GM12878 (cell line): ENCODE results near the gene FGFR1OP2. TPM values are rescaled to one million over a fixed set of nuclear protein-coding genes. Genes with fewer than 3 reads are reported as not detected.
A peak's percentile ranks its signal among the peaks of the same experiment; 100 is the strongest.

Experiments used
- ATAC-seq: fragments of 200-7000 bp; cut with Tn5 transposase; 3 replicates; pipeline ENCODE4 v1.9.1; 2020; ENCODE audit warnings: mild to moderate bottlenecking, moderate library complexity
- BruUV-seq: library from RNA; stranded (reverse); fragments of 400-500 nt; replicated peaks from 2 replicates; lab custom pipeline; 2021; lab: Mats Ljungman, UMichigan
- CTCF ChIA-PET: fragments of 300-600 bp; sonication (Branson Sonifier 250); formaldehyde crosslinking; extraction: SDS; loops from one replicate; lab custom pipeline; 2021; ENCODE audit warnings: inconsistent platforms; lab: Yijun Ruan, JAX
- POLR2A ChIA-PET: fragments of 350-600 bp; formaldehyde crosslinking; extraction: SDS; loops from one replicate; lab custom pipeline; 2021; ENCODE audit warnings: inconsistent platforms; lab: Charles Lee
- RAD21 ChIA-PET: fragments of 300-600 bp; sonication (Branson Sonifier 250); formaldehyde crosslinking; loops from one replicate; lab custom pipeline; 2023; ENCODE audit warnings: antibody characterized with exemption; ENCODE audit not compliant: unreplicated experiment; lab: Charles Lee
- SMC1A ChIA-PET: fragments of 300-600 bp; sonication (Branson Sonifier 250); formaldehyde crosslinking; loops from one replicate; lab custom pipeline; 2023; ENCODE audit not compliant: unreplicated experiment, uncharacterized antibody; lab: Charles Lee
- DNase-seq: peaks from one replicate; pipeline ENCODE4 v3.0.0-alpha.2; 2011; ENCODE audit warnings: low read depth, low spot score
- FAIRE-seq: peaks from 3 replicates; lab custom pipeline; 2011; peaks lifted over from hg19 to GRCh38; lab: Jason Lieb, UNC
- H2AFZ ChIP-seq: 2 replicates; pipeline ENCODE4 v1.6.0; 2011; ENCODE audit warnings: low read depth, low read length, control low read depth; ENCODE audit not compliant: control insufficient read depth
- H3K27ac ChIP-seq: 2 replicates; pipeline ENCODE4 v1.5.1; 2011; ENCODE audit warnings: control low read depth; ENCODE audit not compliant: control insufficient read depth, insufficient read depth
- H3K27me3 ChIP-seq, 2 experiments: replicated peaks in 1 of 2; 2 replicates each; pipeline versions ENCODE4 v1.6.0 to v1.6.1; 2011; ENCODE audit warnings: low read length in 1 of 2; ENCODE audit not compliant: control insufficient read depth in 2 of 2, insufficient read depth in 2 of 2
- H3K36me3 ChIP-seq, 2 experiments: 2 replicates each; pipeline ENCODE4 v1.5.1; 2011; ENCODE audit warnings: low read length in 1 of 2; ENCODE audit not compliant: control insufficient read depth in 2 of 2, insufficient read depth in 2 of 2
- H3K4me1 ChIP-seq: 2 replicates; pipeline ENCODE4 v1.6.1; 2011; ENCODE audit warnings: mild to moderate bottlenecking, low read length, moderate library complexity, mixed read lengths; ENCODE audit not compliant: control insufficient read depth, insufficient read depth
- H3K4me2 ChIP-seq: 2 replicates; pipeline ENCODE4 v1.6.0; 2011; ENCODE audit warnings: control low read depth; ENCODE audit not compliant: control insufficient read depth, insufficient read depth
- H3K4me3 ChIP-seq: fragments of 200-600 bp; sonication (generic); 2 replicates; pipeline ENCODE4 v1.5.1; 2016
- H3K79me2 ChIP-seq: 2 replicates; pipeline ENCODE4 v1.6.0; 2011; ENCODE audit warnings: low read length; ENCODE audit not compliant: control insufficient read depth, insufficient read depth
- H3K9ac ChIP-seq: 2 replicates; pipeline ENCODE4 v1.8.0; 2011; ENCODE audit warnings: low read length, control low read depth, mixed read lengths; ENCODE audit not compliant: control insufficient read depth, insufficient read depth
- H3K9me3 ChIP-seq: replicated peaks from 3 replicates; pipeline ENCODE4 v1.5.1; 2011; ENCODE audit warnings: mild to moderate bottlenecking, low read length; ENCODE audit not compliant: control insufficient read depth, insufficient read depth
- H4K20me1 ChIP-seq: 2 replicates; pipeline ENCODE4 v1.6.0; 2011; ENCODE audit not compliant: control insufficient read depth, insufficient read depth
- NBN ChIP-seq: fragments of 450-650 bp; IDR thresholded peaks from 2 replicates; pipeline ENCODE4 v1.6.1; 2016
- POLR2A ChIP-seq: IDR thresholded peaks from 2 replicates; pipeline ENCODE4 v1.6.1; 2011; ENCODE audit warnings: low read depth, mild to moderate bottlenecking, low read length
- RBBP5 ChIP-seq: fragments of 200-600 bp; sonication (generic); conservative IDR thresholded peaks from 2 replicates; pipeline ENCODE4 v1.6.1; 2016
- ZNF207 ChIP-seq: fragments of 450-650 bp; IDR thresholded peaks from 2 replicates; pipeline ENCODE4 v1.6.1; 2014; ENCODE audit warnings: antibody characterized with exemption, mild to moderate bottlenecking, borderline replicate concordance
- WGBS: methylation state at CpG from one replicate; pipeline ENCODE4 v1.1.6; 2016; ENCODE audit warnings: low lambda C conversion rate; ENCODE audit not compliant: insufficient replicate concordance, insufficient coverage; ENCODE audit errors: missing lambda C conversion rate; 5-methylcytosine and 5-hydroxymethylcytosine counted together
- in situ Hi-C: fragments of 300-500 bp; cut with MboI; formaldehyde crosslinking; loops from 9 replicates; pipeline ENCODE4 v1.14.3; 2018; ENCODE audit warnings: mixed read lengths
- intact Hi-C: fragments of 100-400 bp; cut with micrococcal nuclease; formaldehyde crosslinking; loops from one replicate; pipeline ENCODE4 v1.14.2; 2022; ENCODE audit not compliant: unreplicated experiment
- polyA plus RNA-seq, 11 experiments: library from polyadenylated mRNA; depleted of rRNA in 4 of 11; unstranded in 6 of 11; stranded (reverse) in 5 of 11; fragments of >200 nt; fragmentation: Nextera tagmentation in 4 of 11; fragmentation: Illumina TruSeq in 1 of 11; extraction: Ambion mirVana in 4 of 11; extraction: Trizol in 1 of 11; gene quantifications; 1 replicate in 1 of 11; 2 replicates in 10 of 11; pipeline versions ENCODE4 v1.2.1 to v1.2.3, GENCODE V29; 2011 to 2016; ENCODE audit warnings: inconsistent platforms in 2 of 11, missing spikeins in 2 of 11, low read depth in 1 of 11
- total RNA-seq, 4 experiments: library from RNA; depleted of rRNA in 3 of 4; stranded (reverse); fragments of >200 nt in 3 of 4; fragmentation: Illumina TruSeq in 1 of 4; extraction: Trizol in 1 of 4; gene quantifications; 2 replicates each; pipeline versions ENCODE4 v1.2.1 to v1.2.3, GENCODE V29; 2013 to 2021
- TF ChIP-seq, protein P1 (sequence below): fragments of 450-650 bp; IDR thresholded peaks from 2 replicates; pipeline ENCODE4 v1.6.1; 2017; ENCODE audit warnings: mild to moderate bottlenecking, moderate library complexity
- TF ChIP-seq, protein P2 (sequence below): fragments of 450-650 bp; IDR thresholded peaks from 2 replicates; pipeline ENCODE4 v1.6.1; 2016; ENCODE audit warnings: mild to moderate bottlenecking
- TF ChIP-seq, protein P3 (sequence below): fragments of 450-650 bp; IDR thresholded peaks from 2 replicates; pipeline ENCODE4 v1.6.1; 2016; ENCODE audit warnings: mild to moderate bottlenecking
- TF ChIP-seq, protein P4 (sequence below): fragments of 450-650 bp; IDR thresholded peaks from 2 replicates; pipeline ENCODE4 v1.6.1; 2017; ENCODE audit warnings: mild to moderate bottlenecking, low read depth, inconsistent platforms; ENCODE audit not compliant: poor library complexity, severe bottlenecking

Gene FGFR1OP2
- total and polyA plus RNA-seq, 10 of the 15 experiments (the other 5 are each of a cell fraction or from before 2014, with no cell fraction given) = 28.5 to 59.1 (median 38.3) TPM

DNA sequence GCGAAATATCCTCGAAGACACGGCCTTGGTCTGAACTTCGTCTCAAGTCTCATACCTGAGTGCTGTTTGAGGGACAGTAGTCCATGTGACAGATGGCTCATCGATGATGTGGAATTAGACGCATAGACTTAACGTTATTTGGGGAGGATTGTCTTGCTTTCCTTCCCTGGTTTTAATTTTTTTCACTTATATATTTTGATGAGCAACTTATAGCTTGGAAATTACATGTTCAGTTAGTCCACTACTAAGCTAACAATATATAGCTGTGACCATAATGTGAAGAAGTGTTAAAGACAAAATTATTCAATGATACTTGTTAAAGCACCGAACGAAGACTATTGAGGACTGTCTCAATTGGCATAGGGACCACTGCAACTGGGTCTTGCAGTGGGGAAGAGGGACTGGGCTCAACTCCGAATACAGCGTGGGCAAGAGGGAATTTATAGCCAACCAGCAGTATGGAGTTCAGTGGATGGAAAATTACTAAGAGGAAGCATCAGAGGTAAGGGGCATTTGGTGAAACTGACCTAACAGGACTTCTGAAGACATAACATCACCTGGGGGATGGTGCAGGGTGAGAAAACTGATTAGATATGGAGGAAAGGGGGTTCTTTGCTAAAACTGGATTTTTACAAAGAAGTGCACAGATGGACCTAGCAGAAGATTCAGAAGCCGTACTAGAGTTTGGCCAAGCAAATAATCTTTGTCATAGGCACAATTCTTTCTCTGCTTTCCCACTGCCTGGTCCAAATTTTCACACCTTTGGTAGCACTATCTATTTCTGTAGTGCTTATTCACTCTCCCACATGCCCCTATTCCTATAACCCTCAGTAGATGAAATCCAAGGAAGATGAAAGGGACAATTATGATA, 76.8 kb downstream of the FGFR1OP2 start:
- ChIA-PET CTCF (interaction anchor here (0.6 to 15.9 kb wide), 57 partner anchors 7 to 896 kb away, joined by 3 to 294 read pairs (median 4); partner anchors contain the start of genes ITPR2 and MED21), POLR2A (interaction anchor here (0.9 to 1.5 kb wide), 5 partner anchors 127 to 369 kb away, joined by 3 to 7 read pairs (median 4); partner anchors contain the start of genes BMAL2 and ITPR2), SMC1A (interaction anchor here (0.6 to 11.1 kb wide), 48 partner anchors 10 to 692 kb away, joined by 3 to 198 read pairs (median 4); partner anchors contain the start of gene STK38L), RAD21 (interaction anchor here (0.6 to 10.8 kb wide), 42 partner anchors 9 to 422 kb away, joined by 3 to 216 read pairs (median 5); partner anchors contain the start of genes ITPR2, MED21 and STK38L)
- ATAC-seq = no peak
- FAIRE-seq = peak; percentile 7
- Histone ChIP-seq H3K9ac (peak overlapping the region; percentile 83), H3K27ac (peak overlapping the region; percentile 94), H3K4me1 (peaks cover 13% of the 10 kb centered on the region), H3K9me3 (no peaks in the 10 kb centered on the region), H3K36me3 (no peaks in the 10 kb centered on the region), H2AFZ (peak overlapping the region; percentile 96), H3K27me3 (no peaks in the 10 kb centered on the region), H4K20me1 (no peaks in the 10 kb centered on the region), H3K79me2 (peaks cover 39% of the 10 kb centered on the region), H3K4me2 (peak overlapping the region; percentile 97), H3K4me3 (peak overlapping the region; percentile 48; the same call in 1 of the 2 replicates)
- intact Hi-C loops (loop anchor here (1.0 to 5.0 kb wide), 9 partner anchors 43 to 367 kb away; partner anchors contain the start of genes FGFR1OP2, ITPR2 and STK38L), in situ Hi-C loops (no loop called here)
- no peak for DNase-seq
- WGBS = 28% methylated on average over 12 of the region's 12 CpGs
- no TSS peak for BruUV-seq
- TF ChIP-seq, protein P1, sequence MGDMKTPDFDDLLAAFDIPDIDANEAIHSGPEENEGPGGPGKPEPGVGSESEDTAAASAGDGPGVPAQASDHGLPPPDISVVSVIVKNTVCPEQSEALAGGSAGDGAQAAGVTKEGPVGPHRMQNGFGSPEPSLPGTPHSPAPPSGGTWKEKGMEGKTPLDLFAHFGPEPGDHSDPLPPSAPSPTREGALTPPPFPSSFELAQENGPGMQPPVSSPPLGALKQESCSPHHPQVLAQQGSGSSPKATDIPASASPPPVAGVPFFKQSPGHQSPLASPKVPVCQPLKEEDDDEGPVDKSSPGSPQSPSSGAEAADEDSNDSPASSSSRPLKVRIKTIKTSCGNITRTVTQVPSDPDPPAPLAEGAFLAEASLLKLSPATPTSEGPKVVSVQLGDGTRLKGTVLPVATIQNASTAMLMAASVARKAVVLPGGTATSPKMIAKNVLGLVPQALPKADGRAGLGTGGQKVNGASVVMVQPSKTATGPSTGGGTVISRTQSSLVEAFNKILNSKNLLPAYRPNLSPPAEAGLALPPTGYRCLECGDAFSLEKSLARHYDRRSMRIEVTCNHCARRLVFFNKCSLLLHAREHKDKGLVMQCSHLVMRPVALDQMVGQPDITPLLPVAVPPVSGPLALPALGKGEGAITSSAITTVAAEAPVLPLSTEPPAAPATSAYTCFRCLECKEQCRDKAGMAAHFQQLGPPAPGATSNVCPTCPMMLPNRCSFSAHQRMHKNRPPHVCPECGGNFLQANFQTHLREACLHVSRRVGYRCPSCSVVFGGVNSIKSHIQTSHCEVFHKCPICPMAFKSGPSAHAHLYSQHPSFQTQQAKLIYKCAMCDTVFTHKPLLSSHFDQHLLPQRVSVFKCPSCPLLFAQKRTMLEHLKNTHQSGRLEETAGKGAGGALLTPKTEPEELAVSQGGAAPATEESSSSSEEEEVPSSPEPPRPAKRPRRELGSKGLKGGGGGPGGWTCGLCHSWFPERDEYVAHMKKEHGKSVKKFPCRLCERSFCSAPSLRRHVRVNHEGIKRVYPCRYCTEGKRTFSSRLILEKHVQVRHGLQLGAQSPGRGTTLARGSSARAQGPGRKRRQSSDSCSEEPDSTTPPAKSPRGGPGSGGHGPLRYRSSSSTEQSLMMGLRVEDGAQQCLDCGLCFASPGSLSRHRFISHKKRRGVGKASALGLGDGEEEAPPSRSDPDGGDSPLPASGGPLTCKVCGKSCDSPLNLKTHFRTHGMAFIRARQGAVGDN = peak; percentile 46
- TF ChIP-seq, protein P2, sequence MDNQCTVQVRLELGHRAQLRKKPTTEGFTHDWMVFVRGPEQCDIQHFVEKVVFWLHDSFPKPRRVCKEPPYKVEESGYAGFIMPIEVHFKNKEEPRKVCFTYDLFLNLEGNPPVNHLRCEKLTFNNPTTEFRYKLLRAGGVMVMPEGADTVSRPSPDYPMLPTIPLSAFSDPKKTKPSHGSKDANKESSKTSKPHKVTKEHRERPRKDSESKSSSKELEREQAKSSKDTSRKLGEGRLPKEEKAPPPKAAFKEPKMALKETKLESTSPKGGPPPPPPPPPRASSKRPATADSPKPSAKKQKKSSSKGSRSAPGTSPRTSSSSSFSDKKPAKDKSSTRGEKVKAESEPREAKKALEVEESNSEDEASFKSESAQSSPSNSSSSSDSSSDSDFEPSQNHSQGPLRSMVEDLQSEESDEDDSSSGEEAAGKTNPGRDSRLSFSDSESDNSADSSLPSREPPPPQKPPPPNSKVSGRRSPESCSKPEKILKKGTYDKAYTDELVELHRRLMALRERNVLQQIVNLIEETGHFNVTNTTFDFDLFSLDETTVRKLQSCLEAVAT = 0 out of 2 replicates have a peak, but pooled peaks have one; percentile 11
- TF ChIP-seq, protein P3, sequence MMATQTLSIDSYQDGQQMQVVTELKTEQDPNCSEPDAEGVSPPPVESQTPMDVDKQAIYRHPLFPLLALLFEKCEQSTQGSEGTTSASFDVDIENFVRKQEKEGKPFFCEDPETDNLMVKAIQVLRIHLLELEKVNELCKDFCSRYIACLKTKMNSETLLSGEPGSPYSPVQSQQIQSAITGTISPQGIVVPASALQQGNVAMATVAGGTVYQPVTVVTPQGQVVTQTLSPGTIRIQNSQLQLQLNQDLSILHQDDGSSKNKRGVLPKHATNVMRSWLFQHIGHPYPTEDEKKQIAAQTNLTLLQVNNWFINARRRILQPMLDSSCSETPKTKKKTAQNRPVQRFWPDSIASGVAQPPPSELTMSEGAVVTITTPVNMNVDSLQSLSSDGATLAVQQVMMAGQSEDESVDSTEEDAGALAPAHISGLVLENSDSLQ = peak; percentile 55
- TF ChIP-seq ZNF207 (no peak), POLR2A (no peak), RBBP5 (0 out of 2 replicates have a peak, but pooled peaks have one; percentile 12), NBN (0 out of 2 replicates have a peak, but pooled peaks have one; percentile 6)
- TF ChIP-seq, protein P4, sequence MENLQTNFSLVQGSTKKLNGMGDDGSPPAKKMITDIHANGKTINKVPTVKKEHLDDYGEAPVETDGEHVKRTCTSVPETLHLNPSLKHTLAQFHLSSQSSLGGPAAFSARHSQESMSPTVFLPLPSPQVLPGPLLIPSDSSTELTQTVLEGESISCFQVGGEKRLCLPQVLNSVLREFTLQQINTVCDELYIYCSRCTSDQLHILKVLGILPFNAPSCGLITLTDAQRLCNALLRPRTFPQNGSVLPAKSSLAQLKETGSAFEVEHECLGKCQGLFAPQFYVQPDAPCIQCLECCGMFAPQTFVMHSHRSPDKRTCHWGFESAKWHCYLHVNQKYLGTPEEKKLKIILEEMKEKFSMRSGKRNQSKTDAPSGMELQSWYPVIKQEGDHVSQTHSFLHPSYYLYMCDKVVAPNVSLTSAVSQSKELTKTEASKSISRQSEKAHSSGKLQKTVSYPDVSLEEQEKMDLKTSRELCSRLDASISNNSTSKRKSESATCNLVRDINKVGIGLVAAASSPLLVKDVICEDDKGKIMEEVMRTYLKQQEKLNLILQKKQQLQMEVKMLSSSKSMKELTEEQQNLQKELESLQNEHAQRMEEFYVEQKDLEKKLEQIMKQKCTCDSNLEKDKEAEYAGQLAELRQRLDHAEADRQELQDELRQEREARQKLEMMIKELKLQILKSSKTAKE = peak; percentile 5
- TF ChIP-seq, all 136 proteins: peak for 6
